Type B pancreatic cell (in vitro differentiated cells): Measurements from ENCODE around the gene CMAS. TPM values are rescaled to one million over a fixed set of nuclear protein-coding genes. Genes with fewer than 3 reads are reported as not detected.
A peak's percentile ranks its signal among the peaks of the same experiment; 100 is the strongest.

Experiments
- DNase-seq: peaks from one replicate; pipeline ENCODE4 v3.0.0; 2021; ENCODE audit warnings: mixed read lengths; ENCODE audit not compliant: unreplicated experiment; ENCODE audit errors: extremely low spot score
- H3K27ac Mint-ChIP-seq: 2 replicates; pipeline ENCODE4 v1.8.0; 2021; ENCODE audit warnings: mild to moderate bottlenecking, mixed read lengths
- H3K27me3 Mint-ChIP-seq: 2 replicates; pipeline ENCODE4 v1.8.0; 2021; ENCODE audit warnings: mixed read lengths
- H3K36me3 Mint-ChIP-seq: 2 replicates; pipeline ENCODE4 v1.8.0; 2021; ENCODE audit warnings: mixed read lengths
- H3K4me1 Mint-ChIP-seq: one replicate; pipeline ENCODE4 v1.8.0; 2021; ENCODE audit warnings: mixed read lengths; ENCODE audit not compliant: unreplicated experiment
- H3K4me3 Mint-ChIP-seq: 2 replicates; pipeline ENCODE4 v1.8.0; 2021; ENCODE audit warnings: mild to moderate bottlenecking, mixed read lengths
- H3K9me3 Mint-ChIP-seq: 2 replicates; pipeline ENCODE4 v1.8.0; 2021; ENCODE audit warnings: mixed read lengths
- CTCF ChIP-seq: fragments of 200-600 bp; sonication (generic); conservative IDR thresholded peaks from 2 replicates; pipeline ENCODE4 v1.5.0; 2021; ENCODE audit warnings: antibody characterized with exemption, mild to moderate bottlenecking
- total RNA-seq: library from RNA; stranded (reverse); gene quantifications from 2 replicates; pipeline ENCODE4 v1.2.1, GENCODE V29; 2021; ENCODE audit warnings: low replicate concordance

CMAS gene
- total RNA-seq, 1 donor from 2014 or later = 33.3 TPM

- H3K4me1 Mint-ChIP-seq = no peaks in the 10 kb centered on the region
- no peak for TF ChIP-seq CTCF
- no peaks in the 10 kb centered on the region for H3K9me3 Mint-ChIP-seq
- H3K27me3 Mint-ChIP-seq = no peaks in the 10 kb centered on the region
- no peak for DNase-seq
- H3K27ac Mint-ChIP-seq = no peak overlapping the region
- no peak overlapping the region for H3K4me3 Mint-ChIP-seq
- H3K36me3 Mint-ChIP-seq = peaks cover 3% of the 10 kb centered on the region
These were observed 16.0 kb upstream of the CMAS start for GRCh38 chr12:22029991-22030390.

- no peak overlapping the region for H3K4me3 Mint-ChIP-seq
- no peaks in the 10 kb centered on the region for H3K27me3 Mint-ChIP-seq
- no peaks in the 10 kb centered on the region for H3K4me1 Mint-ChIP-seq
- DNase-seq = no peak
- H3K9me3 Mint-ChIP-seq = no peaks in the 10 kb centered on the region
- no peak for TF ChIP-seq CTCF
- peaks cover 3% of the 10 kb centered on the region for H3K36me3 Mint-ChIP-seq
- no peak overlapping the region for H3K27ac Mint-ChIP-seq
These were observed 13.3 kb upstream of the CMAS start for GRCh38 chr12:22032732-22033131.

- H3K27ac Mint-ChIP-seq = peak overlapping the region; percentile 14
- no peaks in the 10 kb centered on the region for H3K36me3 Mint-ChIP-seq
- no peak overlapping the region for H3K4me3 Mint-ChIP-seq
- no peak for TF ChIP-seq CTCF
- H3K4me1 Mint-ChIP-seq = no peaks in the 10 kb centered on the region
- DNase-seq = no peak
- H3K27me3 Mint-ChIP-seq = peaks cover 1% of the 10 kb centered on the region
- no peaks in the 10 kb centered on the region for H3K9me3 Mint-ChIP-seq
These were observed 11.1 kb upstream of the CMAS start for GRCh38 chr12:22034709-22035506.

GRCh38 chr12:22037947-22038346, 8.1 kb upstream of the CMAS start:
- Mint-ChIP-seq H3K4me3 (no peak overlapping the region), H3K36me3 (no peaks in the 10 kb centered on the region), H3K27ac (no peak overlapping the region), H3K27me3 (peaks cover 9% of the 10 kb centered on the region), H3K9me3 (no peaks in the 10 kb centered on the region), H3K4me1 (no peaks in the 10 kb centered on the region)
- DNase-seq = no peak
- TF ChIP-seq CTCF = no peak

GRCh38 chr12:22038734-22039133, 7.3 kb upstream of the CMAS start:
- H3K27ac Mint-ChIP-seq = no peak overlapping the region
- no peak overlapping the region for H3K4me3 Mint-ChIP-seq
- H3K9me3 Mint-ChIP-seq = no peaks in the 10 kb centered on the region
- no peak for DNase-seq
- peaks cover 9% of the 10 kb centered on the region for H3K27me3 Mint-ChIP-seq
- no peaks in the 10 kb centered on the region for H3K36me3 Mint-ChIP-seq
- TF ChIP-seq CTCF = no peak
- no peaks in the 10 kb centered on the region for H3K4me1 Mint-ChIP-seq
